GM21786 (cell line): ENCODE measurements around the gene ACADS.
"Not testable (repeated sequence)": the region's sequence is repeated elsewhere in the genome, so short reads cannot be mapped to it uniquely, and the experiment has no call there.

Experiments
- ATAC-seq: cut with Tn5 transposase; IDR thresholded peaks from one replicate; pipeline ENCODE4 v1.9.1; 2021; ENCODE audit not compliant: unreplicated experiment

The ACADS gene

DNA sequence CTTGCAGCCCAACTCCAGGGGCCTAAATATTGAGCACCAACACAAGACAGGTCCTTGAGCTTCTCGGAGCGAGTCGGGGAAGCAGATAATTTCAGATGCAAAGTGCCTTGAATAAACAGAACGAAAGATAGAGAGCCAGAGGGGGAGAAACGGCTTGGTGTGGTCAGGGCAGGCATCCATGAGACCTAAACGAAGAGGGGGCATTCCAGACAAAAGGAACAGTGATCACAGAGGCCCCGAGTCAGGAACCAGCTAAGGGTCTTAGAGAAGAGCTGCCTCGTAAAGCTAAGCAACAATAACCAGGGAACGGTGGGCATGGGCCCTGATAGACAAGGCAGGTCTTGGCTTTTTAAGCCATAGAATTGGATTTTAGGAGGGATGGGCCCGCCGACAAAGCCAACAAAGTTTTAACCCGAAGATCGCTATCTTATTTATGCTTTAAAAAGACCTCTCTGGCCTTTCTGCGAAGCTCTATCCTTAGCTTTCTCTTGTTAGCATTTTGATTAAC lies 421 bp upstream of the ACADS start:
- ATAC-seq = no peak

GRCh38 chr12:120726510-120726793 lies 826 bp downstream of the ACADS start:
- no peak for ATAC-seq

GRCh38 chr12:120726961-120727360 lies 1.3 kb downstream of the ACADS start:
- no peak for ATAC-seq

- not testable (repeated sequence) for ATAC-seq
Measured at GRCh38 chr12:120732198-120732597, 6.6 kb downstream of the ACADS start.

DNA sequence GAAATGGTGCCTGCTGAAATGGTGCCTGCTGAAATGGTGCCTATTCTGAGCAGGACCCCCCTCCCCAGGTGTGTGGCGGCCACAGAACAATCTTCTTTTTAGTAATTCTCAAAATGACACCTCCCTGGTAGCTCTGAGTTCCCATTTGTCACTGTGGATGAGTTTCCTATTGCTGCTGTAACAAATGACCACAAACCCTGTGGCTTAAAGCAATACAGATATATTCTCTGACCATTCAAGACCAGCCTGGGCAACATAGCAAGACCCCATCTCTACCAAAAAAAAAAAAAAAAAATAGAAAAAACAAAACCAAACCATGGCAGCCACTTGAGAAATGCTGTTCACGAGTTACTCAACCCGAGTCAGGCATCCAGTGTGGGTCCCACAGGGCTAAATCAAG lies 7.9 kb downstream of the ACADS start:
- ATAC-seq = no peak

DNA sequence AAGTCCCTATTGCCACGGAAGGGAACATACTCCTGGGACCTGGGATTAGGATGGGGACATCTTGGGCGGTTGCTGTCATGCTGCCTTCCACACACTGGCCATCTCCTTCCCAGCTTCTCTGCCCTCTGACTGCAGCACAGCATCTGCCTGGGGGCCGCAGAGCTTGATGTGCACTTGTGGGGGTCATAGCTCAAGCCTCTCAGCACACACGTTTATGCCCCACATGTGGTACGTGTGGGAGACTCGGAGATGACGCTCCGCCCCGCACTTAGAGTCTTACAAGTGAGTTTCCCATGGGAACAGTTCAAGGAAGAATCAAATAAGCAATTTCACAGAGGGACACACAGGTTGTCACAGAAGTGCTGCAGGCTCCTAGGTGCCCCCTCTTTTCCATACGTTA lies 8.6 kb downstream of the ACADS start:
- ATAC-seq = no peak

GRCh38 chr12:120735181-120735580 lies 9.6 kb downstream of the ACADS start:
- no peak for ATAC-seq

DNA sequence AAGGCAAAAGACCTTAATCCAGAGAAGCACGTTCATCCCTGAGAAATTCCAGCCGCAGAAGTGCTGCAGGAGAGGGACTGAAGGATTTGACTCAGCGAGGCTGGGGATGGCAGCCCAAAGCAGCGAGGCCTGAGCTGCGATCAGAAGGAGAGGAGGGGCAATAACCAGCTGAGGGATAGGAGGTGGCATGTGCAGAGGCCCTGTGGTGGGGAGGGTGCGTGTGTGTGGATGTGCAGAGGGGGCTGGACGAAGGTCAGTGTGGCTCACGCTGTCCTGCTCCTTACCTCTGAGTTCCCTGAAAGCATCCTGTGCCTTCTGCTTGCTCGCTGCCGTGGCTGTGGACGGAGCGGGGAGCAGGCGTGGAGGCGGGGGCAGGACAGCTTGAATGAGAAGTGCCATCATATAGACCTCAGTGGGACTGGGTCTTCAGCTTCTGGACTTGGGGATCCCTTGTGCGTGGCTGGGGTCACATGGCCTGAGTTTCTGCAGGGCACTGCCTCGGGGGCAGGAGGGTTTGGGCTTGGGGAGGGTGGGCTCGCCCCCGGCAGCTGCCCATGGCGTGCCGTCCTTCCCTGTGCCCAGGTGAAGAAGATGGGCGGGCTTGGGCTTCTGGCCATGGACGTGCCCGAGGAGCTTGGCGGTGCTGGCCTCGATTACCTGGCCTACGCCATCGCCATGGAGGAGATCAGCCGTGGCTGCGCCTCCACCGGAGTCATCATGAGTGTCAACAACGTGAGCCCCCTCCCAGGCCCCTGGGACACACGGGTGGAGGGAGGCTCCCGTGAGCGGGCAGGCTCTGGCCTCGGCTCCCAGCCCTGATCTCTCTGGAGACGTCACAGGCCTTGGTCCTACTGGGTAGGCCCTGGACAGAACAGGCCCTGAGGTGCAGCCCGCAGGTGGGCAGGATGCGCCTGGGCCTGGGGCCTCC lies 11.0 kb downstream of the ACADS start:
- ATAC-seq = no peak

DNA sequence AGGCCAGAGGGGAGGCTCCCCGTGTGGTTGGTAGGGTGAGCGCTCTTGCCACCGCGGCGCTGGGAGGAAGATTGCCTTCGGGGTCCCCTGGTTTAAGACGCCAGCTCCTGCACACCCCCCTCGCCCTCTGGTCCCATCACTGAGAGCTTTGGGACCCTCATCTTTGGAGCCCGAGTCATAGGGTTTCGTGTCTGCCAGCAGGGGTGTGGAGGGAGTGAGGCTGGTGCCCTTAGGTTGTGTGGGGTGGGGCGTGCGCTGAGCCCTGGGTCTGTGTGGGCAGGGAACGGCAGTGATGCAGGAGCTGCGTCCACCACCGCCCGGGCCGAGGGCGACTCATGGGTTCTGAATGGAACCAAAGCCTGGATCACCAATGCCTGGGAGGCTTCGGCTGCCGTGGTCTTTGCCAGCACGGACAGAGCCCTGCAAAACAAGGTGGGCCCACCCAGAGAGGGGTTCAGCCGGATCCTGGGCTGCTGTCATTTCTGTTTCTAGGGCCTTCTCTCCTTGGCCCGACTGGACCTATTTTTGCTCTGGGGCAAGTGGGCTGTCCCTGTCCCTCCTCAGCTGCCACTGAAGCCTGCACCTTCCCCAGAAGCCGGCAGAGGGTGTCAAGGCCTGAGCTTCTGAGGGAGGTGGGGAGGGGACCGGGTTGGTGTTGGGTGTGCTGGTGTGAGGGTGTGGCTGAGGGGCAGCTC lies 12.1 kb downstream of the ACADS start:
- ATAC-seq = no peak

GRCh38 chr12:120738252-120739030 lies 12.8 kb downstream of the ACADS start:
- ATAC-seq = no peak

DNA sequence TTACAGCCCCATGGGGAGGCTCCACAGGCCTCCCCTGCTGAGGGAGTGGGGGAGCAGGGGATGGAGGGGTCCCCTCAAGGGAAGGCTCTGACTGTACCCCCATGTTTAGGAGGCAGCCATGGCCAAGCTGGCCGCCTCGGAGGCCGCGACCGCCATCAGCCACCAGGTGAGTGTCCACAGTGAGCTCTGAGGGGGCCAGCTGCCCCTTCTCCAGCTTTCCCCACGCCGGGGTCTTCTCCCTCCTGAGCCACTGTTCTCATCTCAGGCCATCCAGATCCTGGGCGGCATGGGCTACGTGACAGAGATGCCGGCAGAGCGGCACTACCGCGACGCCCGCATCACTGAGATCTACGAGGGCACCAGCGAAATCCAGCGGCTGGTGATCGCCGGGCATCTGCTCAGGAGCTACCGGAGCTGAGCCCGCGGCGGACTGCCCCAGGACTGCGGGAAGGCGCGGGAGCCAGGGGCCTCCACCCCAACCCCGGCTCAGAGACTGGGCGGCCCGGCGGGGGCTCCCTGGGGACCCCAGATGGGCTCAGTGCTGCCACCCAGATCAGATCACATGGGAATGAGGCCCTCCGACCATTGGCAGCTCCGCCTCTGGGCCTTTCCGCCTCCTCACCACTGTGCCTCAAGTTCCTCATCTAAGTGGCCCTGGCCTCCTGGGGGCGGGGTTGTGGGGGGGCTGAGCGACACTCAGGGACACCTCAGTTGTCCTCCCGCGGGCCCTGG lies 13.6 kb downstream of the ACADS start:
- ATAC-seq = no peak

DNA sequence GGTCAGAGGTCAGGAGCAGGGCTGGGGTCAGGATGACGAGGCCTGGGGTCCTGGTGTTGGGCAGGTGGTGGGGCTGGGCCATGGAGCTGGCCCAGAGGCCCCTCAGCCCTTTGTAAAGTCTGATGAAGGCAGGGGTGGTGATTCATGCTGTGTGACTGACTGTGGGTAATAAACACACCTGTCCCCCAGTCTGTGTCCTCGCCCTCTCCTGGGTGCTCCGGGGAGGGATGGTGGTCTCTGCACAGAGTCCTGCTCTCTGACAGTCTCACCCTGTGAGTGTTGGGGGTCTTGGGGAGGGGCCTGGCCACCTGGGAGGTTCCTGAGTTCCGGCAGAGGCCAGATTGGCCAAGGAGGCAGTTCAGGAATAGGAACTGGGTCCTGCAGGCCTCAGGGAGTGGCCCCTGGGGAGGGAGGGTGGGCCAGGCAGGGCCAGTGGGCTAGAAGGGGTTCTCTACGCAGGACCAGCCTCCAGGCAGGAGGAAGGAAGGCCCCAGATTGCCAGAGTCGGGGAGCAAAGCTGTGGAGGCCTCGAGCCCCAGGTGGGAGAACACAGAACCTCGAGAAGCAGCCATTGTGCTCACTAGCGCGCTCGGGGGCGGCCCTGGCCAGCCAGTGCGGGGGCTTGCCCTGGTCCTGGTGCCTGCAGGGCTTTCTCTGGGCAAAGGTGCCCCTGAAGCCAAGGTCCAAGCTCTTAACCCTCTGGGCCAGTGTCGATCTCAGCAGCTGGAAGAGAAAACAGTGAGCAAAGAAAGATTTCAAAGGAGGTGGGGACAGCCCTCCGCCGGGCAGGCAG lies 14.4 kb downstream of the ACADS start:
- no peak for ATAC-seq

- no peak for ATAC-seq
Measured at GRCh38 chr12:120740871-120741270, 15.2 kb downstream of the ACADS start.

DNA sequence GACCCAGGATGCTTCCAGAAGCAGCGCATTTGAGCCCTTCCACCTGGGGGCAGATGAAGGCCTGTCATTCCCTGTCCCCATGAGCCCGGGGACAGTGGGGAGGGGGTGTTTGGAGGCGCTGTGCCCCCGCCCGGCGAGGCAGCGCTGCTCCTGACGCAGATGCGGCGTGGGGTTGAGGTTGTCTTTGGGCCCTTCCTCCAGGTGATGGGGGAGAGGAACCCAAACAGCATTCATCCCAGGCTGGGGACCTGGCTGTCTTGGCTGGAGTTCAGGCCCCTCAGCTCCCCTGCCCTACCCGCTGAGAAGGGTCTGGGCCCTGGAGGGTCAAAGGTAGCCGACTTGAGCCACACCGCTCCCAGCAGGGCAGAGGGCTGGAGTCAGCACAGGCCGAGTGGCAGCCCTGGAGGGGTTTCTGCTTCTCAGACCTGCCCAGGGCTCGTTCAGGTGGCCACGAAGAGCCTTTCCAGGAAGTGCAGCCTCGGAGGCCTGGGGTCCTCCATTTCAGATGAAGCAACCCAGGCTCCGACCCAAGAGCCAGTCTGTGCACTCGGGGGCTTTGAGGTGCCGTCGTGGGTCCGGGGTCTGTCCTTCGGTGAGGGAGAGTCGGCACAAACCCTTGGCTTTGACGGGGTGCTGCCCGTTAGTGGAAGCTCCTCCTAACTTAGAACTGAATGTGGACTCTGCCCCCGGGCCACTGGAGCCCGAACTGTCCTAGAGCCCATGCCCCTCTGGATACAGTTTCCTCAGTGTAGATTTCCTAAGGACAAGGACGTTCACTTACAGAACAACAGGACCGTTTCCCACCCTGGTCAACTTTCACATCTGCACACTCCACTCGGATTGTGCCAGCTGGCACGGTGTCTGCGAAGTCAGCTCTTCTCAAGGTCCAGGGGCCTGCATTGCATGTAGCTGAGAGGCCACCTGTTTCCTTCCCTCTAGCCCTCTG lies 16.1 kb downstream of the ACADS start:
- no peak for ATAC-seq

GRCh38 chr12:120744922-120745493 lies 19.4 kb downstream of the ACADS start:
- ATAC-seq = no peak

DNA sequence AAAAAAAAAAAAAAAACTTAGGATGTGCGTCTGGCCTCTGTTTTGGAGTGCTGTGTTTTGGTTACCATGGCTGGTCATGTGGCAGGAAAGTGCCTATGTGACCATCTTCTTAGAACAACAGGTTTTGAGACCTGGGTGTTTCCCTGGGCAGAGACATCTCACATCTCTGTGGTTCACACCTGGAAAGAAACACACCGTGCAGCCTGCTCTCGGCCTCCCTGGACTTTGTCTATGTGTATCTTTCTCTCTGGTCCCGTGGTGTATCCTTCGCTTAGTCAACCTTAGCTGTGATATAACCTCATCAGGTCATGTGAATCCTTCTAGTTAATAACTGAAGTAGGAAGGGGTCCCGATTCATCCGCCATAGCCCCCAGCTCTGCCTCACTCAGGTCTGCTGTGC lies 22.6 kb downstream of the ACADS start:
- ATAC-seq = no peak

- no peak for ATAC-seq
Measured at GRCh38 chr12:120749256-120749655, 23.6 kb downstream of the ACADS start.

GRCh38 chr12:120750806-120751205 lies 25.2 kb downstream of the ACADS start:
- no peak for ATAC-seq

GRCh38 chr12:120751389-120751788 lies 25.8 kb downstream of the ACADS start:
- no peak for ATAC-seq
